NCI-H1105 treated with DMSO at 0.1 percent for 48 hours (cell line): ENCODE results near the gene ERN1.
"Not testable (repeated sequence)": the region's sequence is repeated elsewhere in the genome, so short reads cannot be mapped to it uniquely, and the experiment has no call there.

Source experiments
- DNase-seq: peaks from one replicate; lab custom pipeline; 2025; lab: John Stamatoyannopoulos, UW

Gene ERN1

DNA sequence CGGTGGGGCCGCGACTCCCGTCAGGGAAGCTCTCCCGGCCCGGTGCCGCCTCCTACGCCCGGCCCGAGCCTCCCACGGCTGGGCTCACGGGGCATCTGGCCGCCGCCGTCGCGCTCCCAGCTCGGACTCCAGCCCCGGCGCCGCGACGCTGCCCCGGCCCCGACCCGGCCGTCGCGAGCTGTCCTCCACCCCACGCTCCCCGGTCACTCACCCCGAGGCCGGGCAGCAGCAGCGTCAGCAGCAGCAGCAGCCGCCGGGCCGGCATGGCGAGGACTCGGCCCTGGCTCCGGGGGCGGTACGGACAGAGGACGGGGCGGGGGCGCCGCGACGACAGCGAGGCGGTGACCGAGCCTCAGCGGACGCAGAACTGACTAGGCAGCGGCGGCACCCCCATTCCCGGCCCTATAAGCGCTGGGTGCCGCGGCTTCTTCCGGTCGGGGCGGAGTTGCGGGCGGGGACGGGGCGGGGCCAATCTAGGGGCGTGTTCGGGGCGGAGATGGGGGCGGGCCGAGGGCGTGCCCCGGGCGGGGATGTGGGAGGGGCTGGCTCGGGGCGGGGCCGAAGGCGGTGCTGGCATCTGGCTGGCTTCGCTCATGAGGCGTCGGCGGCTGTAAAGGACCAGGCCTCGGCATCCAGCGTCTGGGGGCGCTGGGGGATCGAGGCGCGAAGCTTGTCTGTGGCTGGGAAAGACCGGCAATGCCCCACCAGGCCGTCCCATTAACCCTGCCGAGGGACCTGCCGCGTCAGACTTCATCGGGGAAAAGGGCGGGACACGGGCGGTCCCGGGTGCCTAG is at the start of gene ERN1:
Gene ERN1, minus strand, starts transcription at position 380 of the 794 bp plus-strand sequence. Its CDS starts 115 bp downstream, at position 265.
- peak; percentile 77 for DNase-seq

DNA sequence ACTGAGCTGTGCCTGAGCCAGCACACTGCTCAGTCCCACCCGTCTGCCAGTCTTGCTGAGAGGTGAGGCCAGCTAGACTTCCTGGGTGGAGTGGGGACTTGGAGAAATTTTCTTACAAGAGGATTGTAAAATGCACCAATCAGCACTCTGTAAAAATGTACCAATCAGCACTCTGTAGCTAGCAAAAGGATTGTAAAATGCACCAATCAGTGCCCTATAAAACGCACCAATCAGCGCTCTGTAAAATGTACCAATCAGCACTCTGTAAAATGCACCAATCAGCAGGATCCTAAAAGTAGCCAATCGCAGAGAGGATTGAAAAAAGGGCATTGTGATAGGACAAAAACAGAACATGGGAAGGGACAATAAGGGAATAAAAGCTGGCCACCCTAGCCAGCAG is 49.1 kb upstream of the ERN1 start:
- DNase-seq = not testable (repeated sequence)

DNA sequence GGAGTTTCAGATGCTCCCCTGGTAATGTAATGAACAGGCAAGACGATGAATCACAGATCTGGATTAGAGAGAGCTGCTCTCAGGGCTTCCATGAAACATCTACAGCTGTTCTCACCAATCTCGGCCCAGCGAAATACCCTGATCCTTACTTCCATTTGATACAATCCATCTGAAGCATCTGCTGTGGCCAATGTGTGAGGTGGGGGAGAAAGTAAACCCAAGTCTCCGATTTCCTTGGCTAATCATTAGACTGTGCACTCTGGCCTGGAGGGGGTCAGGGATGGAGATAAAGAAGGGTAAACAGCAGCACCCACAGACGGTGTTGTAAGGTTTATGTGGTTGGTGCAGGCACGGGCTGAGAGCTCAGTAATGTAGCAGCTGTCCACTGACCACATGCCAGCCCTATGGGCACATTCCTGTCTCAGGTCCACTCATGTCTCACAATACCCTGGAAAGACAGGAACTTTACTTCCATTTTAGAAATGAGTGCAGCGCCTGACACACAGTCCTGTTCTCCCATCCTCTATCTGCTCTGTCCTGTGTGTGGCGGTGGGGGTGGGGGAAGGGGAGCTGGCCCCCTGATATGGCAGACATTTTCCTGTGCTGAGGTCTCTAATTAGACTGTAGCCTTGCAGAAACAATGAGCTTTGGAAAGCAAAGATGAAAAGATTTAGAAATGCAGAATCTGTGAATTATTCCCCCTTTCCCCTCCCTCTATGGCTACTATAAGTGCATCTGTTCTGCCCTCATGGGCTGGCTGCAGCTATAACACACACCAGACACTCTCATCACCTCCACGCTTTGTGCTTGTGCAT is 48.3 kb upstream of the ERN1 start:
- DNase-seq = no peak

DNA sequence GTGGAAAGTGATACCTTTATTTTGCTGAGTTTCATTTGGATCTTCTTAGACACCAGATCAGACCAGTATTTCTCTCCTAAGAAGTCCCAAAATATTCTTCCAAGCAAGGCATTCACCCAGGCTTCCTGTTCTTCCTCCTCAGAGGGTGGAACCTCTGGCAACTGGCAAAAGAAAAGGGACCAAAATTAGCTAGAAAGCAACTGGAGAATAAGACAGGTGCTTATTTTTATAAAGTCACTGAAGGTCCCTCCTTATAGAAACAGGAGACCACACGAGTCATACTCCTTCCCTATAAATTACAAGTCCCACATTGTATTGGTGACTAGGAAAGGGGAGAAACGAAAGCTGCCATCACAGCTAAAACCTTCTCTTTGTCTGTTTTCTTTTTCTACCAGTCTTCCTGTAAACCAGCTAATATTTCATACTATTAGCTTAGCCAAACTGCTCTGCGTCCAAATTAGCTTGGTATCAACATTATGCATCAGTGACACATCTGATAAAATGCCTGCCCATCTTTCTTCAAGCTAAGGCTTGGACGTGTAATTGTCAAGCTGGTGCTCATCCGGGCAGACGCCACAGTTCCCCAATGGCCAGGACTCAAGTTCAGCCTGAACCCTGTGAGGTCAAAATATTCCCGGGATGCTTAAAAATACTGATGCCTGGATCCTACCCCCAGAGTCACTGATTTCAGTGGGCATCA is 47.5 kb upstream of the ERN1 start:
- DNase-seq = no peak

DNA sequence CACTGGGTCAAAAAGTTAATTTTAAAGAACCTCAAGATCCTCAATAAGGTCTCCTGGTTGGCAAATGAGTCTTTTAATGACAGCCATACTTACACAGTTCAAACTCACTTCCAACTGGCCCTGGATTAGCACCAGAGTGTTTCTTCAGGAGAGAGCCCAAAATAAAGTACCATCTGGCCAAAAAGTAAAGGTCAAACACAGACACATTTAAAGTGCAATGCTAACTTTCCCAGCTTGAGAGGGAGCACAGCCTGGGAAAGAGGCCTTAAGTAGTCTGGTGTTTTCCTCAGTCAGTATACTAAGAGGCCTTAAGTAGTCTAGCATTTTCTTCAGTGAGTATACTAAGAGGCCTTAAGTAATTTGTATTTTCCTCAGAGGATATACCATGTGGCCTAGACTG is 46.6 kb upstream of the ERN1 start:
- DNase-seq = no peak

DNA sequence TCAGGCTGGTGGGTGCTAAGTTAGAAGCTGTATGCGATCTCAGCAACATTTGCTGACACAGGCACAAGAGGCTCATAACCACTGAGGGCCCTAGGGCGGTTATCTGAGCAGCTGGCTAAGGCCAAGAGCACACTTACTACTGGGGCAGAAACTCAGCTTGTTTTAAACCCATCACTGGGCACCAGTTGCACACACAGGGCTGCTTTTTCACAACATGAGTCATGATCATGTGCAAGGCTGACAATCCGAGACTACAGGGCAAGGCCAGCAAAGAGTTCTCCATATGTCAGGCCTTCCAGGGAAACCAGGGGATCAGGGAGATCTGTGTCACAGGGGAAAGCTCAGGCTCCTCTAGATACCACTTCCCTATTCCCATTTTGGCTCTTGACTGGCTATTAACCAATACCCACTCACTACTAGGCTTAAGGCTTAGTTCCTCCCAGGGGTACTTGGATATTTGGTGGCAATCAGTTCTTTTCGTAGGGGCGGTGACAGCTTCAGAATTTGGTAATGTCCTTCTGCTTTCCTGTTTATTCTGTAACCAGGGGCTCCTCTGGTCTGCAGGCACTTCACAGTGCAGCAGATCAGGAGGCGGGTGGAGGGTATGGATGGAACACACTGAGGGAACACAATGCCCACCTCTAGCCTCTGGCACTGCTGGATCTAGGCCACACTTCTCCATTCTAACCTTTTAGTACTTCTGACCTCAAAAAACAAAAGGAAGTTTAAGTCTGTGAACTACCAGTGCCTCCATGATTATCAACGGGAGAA is 44.9 kb upstream of the ERN1 start:
- no peak for DNase-seq

DNA sequence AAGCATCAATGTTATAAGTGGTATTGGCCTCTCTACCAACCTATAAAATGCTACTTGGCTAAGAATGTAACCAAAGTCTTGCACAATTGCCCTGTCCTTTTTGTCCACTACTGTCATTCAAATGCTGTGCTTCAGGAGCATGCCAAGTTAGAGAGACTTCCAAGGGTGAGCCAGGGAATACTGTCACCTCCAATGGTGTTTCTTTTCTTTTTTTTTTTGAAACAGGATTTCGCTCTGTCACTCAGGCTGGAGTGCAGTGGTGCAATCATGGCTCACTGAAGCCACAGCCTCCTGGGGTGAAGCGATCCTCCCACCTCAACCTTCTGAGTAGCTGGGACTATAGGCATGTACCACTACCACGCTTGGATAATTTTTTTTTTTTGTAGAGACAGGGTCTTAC is 43.7 kb upstream of the ERN1 start:
- DNase-seq = no peak

DNA sequence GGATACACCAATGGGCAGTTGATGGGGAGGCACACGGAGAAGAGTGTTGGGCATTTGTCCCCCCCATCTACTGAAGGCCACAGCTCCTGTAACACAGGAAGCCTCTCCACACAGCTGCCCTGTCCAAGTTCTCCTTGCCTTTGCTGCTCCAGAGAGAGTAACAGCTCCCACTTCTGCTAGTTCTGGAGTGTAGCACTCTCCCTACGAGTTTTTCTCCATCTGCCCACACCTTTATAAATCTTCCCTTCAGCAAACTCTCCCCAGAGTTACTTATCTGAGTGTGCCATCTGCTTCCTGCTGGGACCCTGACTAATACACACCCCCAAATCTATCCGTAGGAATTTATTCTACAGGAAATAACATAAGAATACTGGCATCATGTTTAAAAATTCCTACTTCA is 42.6 kb upstream of the ERN1 start:
- no peak for DNase-seq

DNA sequence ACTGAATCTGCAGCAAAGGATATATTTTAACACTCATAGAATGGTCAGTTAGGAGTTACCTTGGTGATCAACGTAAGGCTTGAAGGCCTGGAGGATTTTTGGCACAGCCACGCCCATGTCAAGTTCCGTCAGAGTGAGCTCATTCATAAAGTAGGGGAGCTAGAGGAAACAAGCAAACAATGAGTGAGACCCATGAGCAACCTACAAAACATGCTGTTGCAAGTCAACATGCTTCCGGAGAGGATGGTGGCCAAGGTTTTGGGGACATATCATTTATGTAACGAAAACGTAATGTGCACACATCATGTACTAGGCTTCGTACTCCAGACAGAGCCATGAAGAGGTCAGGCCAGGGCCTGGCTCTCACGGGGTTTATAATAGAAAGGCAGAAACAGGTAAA is 41.1 kb upstream of the ERN1 start:
- no peak for DNase-seq

DNA sequence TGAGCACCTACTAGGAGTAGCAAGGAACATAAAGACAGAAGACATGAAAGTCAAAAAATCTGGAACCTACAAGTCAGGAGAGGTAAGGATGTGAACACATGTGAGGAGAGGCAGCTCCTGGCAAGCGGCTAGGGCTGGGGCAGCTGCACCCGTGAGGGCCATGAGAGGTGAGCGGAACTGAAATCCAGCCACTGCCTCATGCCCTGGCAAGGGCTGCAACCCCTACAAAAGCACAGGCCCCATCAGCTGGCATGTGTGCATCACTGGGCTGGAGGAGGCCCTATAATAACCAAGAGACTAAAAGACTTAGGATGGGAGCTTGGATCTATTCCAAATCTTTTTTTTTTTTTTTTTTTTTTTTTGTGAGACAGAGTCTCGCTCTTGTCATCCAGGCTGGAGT is 40.3 kb upstream of the ERN1 start:
- DNase-seq = no peak

DNA sequence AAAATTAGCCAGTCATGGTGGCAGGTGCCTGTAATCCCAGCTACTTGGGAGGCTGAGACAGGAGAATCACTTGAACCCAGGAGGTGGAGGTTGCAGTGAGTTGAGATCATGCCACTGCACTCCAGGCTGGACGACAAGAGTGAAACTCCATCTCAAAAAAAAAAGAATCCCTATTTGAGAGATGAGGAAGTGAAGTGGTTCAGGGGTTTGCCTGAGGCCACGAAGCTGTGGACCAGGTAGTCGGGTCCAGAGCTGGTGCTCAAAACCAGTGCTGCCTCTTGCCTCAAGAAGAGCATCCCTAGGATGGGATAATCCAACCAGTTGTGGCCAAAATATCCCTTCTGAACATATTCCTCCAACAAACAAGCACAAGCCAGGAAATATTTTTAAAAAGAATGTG is 37.7 kb upstream of the ERN1 start:
- DNase-seq = not testable (repeated sequence)

DNA sequence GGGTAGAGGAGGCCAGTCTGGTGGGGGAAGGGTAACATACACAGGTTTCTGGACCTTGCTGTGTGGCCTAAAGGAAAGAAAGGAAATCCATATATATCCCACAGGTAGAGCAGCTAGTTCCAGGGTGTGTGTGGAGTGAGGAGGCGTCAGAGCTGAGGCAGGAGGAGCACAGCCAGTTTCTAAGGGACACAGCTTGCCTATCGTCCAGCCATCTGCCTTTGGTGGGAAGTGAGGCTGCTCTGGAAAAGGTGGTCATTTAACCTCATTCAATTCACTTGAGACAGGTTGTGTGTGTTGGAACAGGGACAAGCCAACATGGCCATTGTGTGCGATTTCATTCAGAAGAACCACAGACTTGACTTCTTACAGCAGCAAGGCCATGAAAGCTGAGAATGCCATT is 36.9 kb upstream of the ERN1 start:
- no peak for DNase-seq

DNA sequence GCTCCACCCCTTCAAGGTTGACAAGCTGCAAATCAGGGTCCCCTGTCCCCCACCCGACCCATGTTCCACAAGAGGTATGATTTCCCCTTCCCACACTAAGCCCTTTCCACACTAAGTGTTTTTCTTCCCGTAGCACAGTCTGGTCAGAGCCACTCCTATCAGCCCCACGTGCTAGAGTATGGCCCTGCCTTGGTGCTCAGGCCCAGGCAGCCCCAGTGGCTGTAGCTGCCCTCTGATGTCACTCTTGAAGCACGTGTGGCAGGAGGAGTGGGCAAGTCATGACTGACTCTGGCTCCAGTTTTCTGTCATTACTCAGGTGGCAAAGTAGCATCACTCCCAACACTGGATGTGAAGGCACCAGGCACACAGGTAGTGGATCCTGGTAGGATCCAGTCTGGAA is 35.4 kb upstream of the ERN1 start:
- no peak for DNase-seq

DNA sequence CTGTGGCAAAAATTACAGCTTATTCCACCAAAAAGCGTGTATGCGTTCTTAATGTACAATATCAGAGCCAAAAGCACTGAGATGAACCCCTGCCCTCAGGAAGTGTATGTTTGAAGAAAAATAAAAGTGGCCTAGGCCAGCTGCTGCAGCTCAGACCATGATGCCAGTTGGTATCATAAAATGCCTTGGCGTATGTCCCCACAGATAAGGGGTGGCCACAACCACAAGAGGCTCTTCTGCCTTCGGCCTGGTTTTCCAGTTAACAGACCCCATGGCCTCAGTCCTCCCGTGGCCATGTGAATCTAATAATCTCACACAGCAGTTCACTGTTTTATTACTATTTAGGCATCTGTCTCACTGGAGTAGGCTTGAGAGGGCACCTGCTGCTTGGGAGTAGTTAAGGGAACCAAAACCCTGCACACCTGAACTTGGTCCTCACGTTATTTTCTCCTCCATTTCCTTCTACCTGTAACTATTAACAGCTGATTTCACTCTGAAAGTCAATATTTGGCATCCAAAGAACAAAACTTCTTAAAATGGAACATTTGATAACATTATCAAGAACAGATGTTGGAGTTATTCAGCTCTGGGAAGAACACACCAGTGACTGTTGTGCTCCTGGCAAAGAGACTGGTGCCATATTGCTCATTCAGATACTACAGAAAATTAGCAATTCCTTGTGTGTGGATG is 34.8 kb upstream of the ERN1 start:
- DNase-seq = no peak

DNA sequence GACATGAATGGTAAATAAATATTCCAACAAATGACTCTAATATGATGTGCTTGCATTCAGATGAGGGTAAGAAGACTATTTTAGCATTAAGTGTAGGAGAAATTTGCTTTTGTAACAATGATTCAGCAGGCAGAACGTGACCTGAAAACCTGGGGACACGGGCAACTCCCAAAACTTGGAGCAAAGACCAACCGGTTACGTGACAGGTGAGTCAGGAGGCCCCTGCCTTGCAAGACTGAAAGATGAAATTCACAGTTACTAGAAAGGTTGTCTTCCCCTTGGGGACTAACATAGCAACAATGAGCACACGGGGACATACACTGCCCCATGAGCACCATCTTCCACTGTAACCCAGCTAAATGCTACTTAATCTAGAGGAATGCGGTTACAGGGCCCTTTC is 33.5 kb upstream of the ERN1 start:
- no peak for DNase-seq

DNA sequence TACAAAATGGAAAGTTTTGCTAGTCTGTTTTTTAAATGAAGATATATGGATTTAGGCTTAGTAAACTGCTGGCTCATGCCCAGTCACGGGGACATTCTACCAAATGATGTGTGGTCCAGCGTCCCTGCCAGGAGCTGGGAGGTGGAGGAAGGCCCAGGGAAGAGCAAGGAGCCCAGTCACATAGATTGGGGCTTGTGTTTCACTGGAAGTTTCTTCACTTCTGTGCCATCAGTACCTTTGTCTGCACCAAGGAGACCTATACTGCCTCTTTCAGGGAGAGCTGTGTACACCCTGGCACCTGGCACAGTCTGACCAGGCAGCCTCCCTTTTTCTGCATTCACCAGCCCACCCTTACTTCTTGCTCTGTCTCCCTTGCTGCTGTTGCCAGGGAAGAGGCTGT is 32.6 kb upstream of the ERN1 start:
- no peak for DNase-seq

DNA sequence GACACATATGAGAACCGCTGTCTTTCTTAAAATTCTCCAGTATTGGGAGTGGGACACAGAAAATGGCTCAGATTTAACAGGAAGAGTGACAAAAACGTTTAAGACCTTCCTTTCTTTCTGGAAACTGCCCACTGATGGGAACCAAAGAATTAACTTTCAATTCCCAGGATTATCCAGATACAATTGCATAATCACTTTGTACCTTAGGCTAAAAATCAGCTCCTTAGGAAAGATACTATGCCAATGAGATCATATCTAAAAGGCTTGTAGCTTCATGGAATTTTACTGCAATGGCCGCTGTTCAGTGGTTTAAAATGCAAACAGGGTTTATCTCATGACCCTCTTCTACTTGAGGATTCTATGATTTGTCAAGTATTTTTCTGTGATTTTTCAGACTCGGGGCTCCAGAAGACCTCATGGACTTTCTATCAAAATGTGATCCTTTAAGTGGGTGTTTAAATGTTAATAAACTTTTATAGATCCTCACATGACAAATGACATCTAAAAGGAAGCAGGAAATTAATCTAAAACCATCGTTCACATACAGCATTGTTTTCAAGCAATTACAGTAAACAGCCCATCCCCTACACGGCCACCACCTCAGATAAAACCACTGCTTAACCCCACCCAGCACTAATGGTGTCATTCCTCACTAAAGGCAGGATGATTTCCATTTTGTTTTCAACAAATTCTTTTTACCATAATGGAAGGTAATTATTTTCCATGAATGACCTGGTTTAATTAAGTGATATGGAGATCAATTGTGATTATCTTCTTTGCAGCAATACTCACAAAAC is 31.6 kb upstream of the ERN1 start:
- no peak for DNase-seq

DNA sequence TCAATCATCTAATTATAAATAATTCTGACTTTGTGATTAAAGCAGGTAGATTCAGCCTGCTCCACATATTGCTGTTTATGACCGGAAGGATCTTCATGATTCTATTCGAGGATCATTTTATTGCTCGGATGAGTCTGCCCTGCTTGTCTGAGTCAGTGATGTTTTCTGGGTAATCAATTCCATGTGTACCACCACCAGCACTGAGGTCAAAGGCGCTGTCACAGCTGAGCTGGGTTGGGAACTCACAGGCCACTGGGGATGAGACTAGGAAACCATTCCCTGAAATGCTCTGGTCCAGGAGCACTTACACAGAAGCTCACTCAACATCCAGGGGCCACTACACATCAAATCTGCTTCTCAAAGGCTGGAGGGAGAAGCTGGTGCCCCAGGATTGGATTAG is 30.4 kb upstream of the ERN1 start:
- DNase-seq = no peak

DNA sequence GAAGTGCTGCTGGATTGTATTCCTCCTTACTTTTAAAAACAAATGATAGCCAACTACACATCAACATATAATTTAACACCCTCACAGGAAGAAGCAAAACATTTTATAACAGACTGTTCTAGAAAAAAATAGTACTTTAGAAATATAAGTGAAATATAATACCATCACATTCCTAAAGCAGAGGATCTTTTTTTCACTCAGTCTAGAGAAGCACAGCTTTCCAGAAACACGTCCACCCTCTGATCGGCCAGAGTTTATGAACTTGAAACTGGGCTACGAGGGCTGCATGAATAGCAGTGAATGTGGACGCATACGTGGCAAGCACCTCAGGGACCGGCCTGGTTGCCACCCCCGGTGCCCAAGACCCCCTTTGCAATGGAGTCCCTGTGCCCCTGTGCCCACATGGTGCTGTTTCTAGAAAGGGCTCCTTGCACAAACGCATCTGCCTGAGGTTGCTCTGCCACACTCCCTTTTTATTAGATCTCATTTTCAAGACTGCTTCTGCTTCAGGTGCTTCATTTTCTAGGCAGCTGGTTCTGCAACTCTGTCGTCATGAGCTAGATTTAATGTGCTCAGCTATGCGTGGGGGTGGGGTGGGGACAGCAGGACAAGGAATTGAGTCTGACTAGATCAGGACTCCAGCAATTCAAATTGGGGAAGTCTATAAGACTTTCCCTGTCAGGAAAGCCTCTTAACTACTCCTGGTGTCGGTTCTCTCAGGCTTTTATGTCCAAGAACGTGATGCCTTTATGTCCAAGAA is 29.1 kb upstream of the ERN1 start:
- no peak for DNase-seq

DNA sequence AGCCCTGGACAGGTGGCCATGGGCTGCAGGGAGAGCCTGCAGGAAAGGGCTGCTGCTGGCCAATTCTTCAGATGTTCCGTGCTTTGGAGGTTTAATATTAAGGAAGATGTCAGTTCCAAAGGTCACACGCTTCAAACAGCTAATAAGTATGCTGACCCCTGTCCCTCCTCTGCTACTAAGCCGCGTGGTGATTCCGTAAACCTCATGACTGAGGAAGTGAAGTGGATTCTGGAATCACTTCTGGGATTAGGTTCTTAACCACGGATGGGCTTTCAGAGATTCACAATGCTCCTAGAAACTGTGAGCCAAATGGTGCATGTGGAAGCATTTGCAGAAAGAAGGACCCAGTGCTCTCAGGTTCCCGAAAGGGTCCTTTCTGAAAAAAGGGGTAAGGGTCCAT is 28.5 kb upstream of the ERN1 start:
- no peak for DNase-seq
